ENCODE results near the gene CD6. TPM values are rescaled to one million over a fixed set of nuclear protein-coding genes. Genes with fewer than 3 reads are reported as not detected.

Gene CD6
- total RNA-seq, 1 experiment from 2014 or later: 0.23 TPM

- Mint-ChIP-seq H3K27me3 (ENCODE audit: insufficient read depth, unreplicated experiment) (no peaks in the 10 kb centered on the region), H3K36me3 (ENCODE audit: insufficient read depth, unreplicated experiment) (peaks cover 29% of the 10 kb centered on the region), H3K4me3 (ENCODE audit: unreplicated experiment) (peak overlapping the region; percentile 90), H3K27ac (ENCODE audit: unreplicated experiment) (no peak overlapping the region), H3K4me1 (ENCODE audit: low read depth, unreplicated experiment) (peaks cover 13% of the 10 kb centered on the region), H3K9me3 (ENCODE audit: unreplicated experiment) (no peaks in the 10 kb centered on the region)
- TF ChIP-seq CTCF (IDR thresholded peaks at IDR 0.05; ENCODE audit: insufficient read depth in 1 of 2, low read depth in 1 of 2, low read length in 1 of 2, severe bottlenecking in 1 of 2, unreplicated experiment in 1 of 2): no peak
- BruUV-seq (replicated peaks): no TSS peak
- no peaks in the 10 kb centered on the region for H3K9me3 ChIP-seq
- intact Hi-C loops (cut with micrococcal nuclease; ENCODE audit: unreplicated experiment): no loop called here
- peak in 1 of 2 experiments; percentile 17 for DNase-seq
- CTCF ChIA-PET: interaction anchor here (1.1 kb wide), 1 partner anchor 248 kb away, joined by 3 read pairs; no protein-coding TSS in a partner anchor
- no peaks in the 10 kb centered on the region for H3K27me3 ChIP-seq (replicated peaks; ENCODE audit: control insufficient read depth, insufficient read depth, low read length)
- POLR2A ChIA-PET: no interaction called here
- H3K36me3 ChIP-seq (ENCODE audit: control insufficient read depth, insufficient read depth, low read length): no peaks in the 10 kb centered on the region
- peaks cover 22% of the 10 kb centered on the region for H3K4me1 ChIP-seq
- no peak overlapping the region for H3K4me3 ChIP-seq (ENCODE audit: low read depth, low read length)
Observed at GRCh38 chr11:60923326-60923725, 48.2 kb upstream of the CD6 start.

- Mint-ChIP-seq H3K27me3 (ENCODE audit: insufficient read depth, unreplicated experiment) (no peaks in the 10 kb centered on the region), H3K36me3 (ENCODE audit: insufficient read depth, unreplicated experiment) (peaks cover 29% of the 10 kb centered on the region), H3K9me3 (ENCODE audit: unreplicated experiment) (no peaks in the 10 kb centered on the region), H3K4me1 (ENCODE audit: low read depth, unreplicated experiment) (peaks cover 13% of the 10 kb centered on the region), H3K4me3 (ENCODE audit: unreplicated experiment) (peak overlapping the region; percentile 90), H3K27ac (ENCODE audit: unreplicated experiment) (no peak overlapping the region)
- no TSS peak for BruUV-seq (replicated peaks)
- DNase-seq: peak in 1 of 2 experiments; percentile 32
- intact Hi-C loops (cut with micrococcal nuclease; ENCODE audit: unreplicated experiment): loop anchor here (1.0 kb wide), 1 partner anchor 9 kb away; the partner anchor contains the start of gene TMEM109
- H3K27me3 ChIP-seq (replicated peaks; ENCODE audit: control insufficient read depth, insufficient read depth, low read length): no peaks in the 10 kb centered on the region
- ChIA-PET POLR2A (interaction anchor here (1.2 kb wide), 1 partner anchor 10 kb away, joined by 12 read pairs; the partner anchor contains the start of gene TMEM109), CTCF (interaction anchor here (1.1 kb wide), 1 partner anchor 248 kb away, joined by 3 read pairs; no protein-coding TSS in a partner anchor)
- peaks cover 17% of the 10 kb centered on the region for H3K4me1 ChIP-seq
- no peaks in the 10 kb centered on the region for H3K36me3 ChIP-seq (ENCODE audit: control insufficient read depth, insufficient read depth, low read length)
- peak overlapping the region; percentile 71 for H3K4me3 ChIP-seq (ENCODE audit: low read depth, low read length)
- TF ChIP-seq CTCF (IDR thresholded peaks at IDR 0.05; ENCODE audit: insufficient read depth in 1 of 2, low read depth in 1 of 2, low read length in 1 of 2, severe bottlenecking in 1 of 2, unreplicated experiment in 1 of 2): no peak
- H3K9me3 ChIP-seq: no peaks in the 10 kb centered on the region
Observed at GRCh38 chr11:60923800-60924109, 47.7 kb upstream of the CD6 start.

GRCh38 chr11:60924110-60924905, 47.2 kb upstream of the CD6 start, which contains the start of gene TMEM132A:
Gene TMEM132A (plus strand): TSS chr11:60924460. CDS start chr11:60924634, 174 bp downstream.
- DNase-seq: peak; percentile 85 to 87
- POLR2A ChIA-PET: interaction anchor here (0.5 to 1.2 kb wide), 2 partner anchors 11 to 1085 kb away, joined by 3 to 12 read pairs; partner anchors contain the start of gene TMEM109
- CTCF ChIA-PET: interaction anchor here (1.1 kb wide), 1 partner anchor 247 kb away, joined by 3 read pairs; no protein-coding TSS in a partner anchor
- peaks cover 13% of the 10 kb centered on the region for H3K4me1 ChIP-seq
- H3K36me3 ChIP-seq (ENCODE audit: control insufficient read depth, insufficient read depth, low read length): no peaks in the 10 kb centered on the region
- H3K27ac Mint-ChIP-seq (ENCODE audit: unreplicated experiment): peak within 1 kb of the TSS; percentile 59
- H3K9me3 Mint-ChIP-seq (ENCODE audit: unreplicated experiment): no peaks in the 10 kb centered on the region
- peak in 1 of 2 experiments; percentile 18 for TF ChIP-seq CTCF (IDR thresholded peaks at IDR 0.05; ENCODE audit: insufficient read depth in 1 of 2, low read depth in 1 of 2, low read length in 1 of 2, severe bottlenecking in 1 of 2, unreplicated experiment in 1 of 2)
- peak within 1 kb of the TSS; percentile 90 for H3K4me3 Mint-ChIP-seq (ENCODE audit: unreplicated experiment)
- no TSS peak for BruUV-seq (replicated peaks)
- H3K9me3 ChIP-seq: no peaks in the 10 kb centered on the region
- peak within 1 kb of the TSS; percentile 71 for H3K4me3 ChIP-seq (ENCODE audit: low read depth, low read length)
- intact Hi-C loops (cut with micrococcal nuclease; ENCODE audit: unreplicated experiment): loop anchor here (1.0 kb wide), 1 partner anchor 10 kb away; the partner anchor contains the start of gene TMEM109
- H3K27me3 ChIP-seq (replicated peaks; ENCODE audit: control insufficient read depth, insufficient read depth, low read length): no peaks in the 10 kb centered on the region
- H3K4me1 Mint-ChIP-seq (ENCODE audit: low read depth, unreplicated experiment): peaks cover 13% of the 10 kb centered on the region
- peaks cover 29% of the 10 kb centered on the region for H3K36me3 Mint-ChIP-seq (ENCODE audit: insufficient read depth, unreplicated experiment)
- no peaks in the 10 kb centered on the region for H3K27me3 Mint-ChIP-seq (ENCODE audit: insufficient read depth, unreplicated experiment)
